ENCODE measurements around the gene CXorf66. TPM values are rescaled to one million over a fixed set of nuclear protein-coding genes. Genes with fewer than 3 reads are reported as not detected.

The CXorf66 gene
- polyA plus RNA-seq, 1 experiment, result not detected

DNA sequence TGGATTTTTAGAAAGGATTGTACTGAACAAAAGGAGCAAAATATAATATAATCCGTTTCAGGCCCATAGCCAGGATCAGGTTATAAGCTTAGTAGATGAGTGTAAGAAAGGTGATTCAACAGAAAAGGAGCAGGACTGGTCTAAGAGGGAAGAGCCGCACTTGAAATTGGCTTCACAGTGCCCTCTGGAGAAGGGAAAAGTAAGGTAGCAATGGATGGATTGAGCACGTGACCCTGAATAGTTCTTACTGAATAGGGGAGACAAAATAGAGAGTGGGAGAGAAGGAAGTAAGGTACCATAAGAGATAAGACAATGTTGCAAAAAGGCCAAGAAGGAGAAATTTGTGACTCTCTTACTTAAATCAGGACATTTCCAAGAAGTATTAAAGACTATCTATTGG lies 15.6 kb downstream of the CXorf66 start:
- Histone ChIP-seq H3K27me3 (ENCODE audit: control insufficient read depth, insufficient read depth, low read length) (no peaks in the 10 kb centered on the region), H3K36me3 (ENCODE audit: control insufficient read depth, insufficient read depth, low read length) (no peaks in the 10 kb centered on the region), H3K4me3 (ENCODE audit: low read depth, low read length) (no peak overlapping the region)
- ChIA-PET POLR2A (no interaction called here), CTCF (interaction anchor here (0.5 kb wide), 1 partner anchor 361 kb away, joined by 3 read pairs; no protein-coding TSS in a partner anchor)
- DNase-seq (ENCODE audit: low read depth), result no peak
- TF ChIP-seq, protein P1, sequence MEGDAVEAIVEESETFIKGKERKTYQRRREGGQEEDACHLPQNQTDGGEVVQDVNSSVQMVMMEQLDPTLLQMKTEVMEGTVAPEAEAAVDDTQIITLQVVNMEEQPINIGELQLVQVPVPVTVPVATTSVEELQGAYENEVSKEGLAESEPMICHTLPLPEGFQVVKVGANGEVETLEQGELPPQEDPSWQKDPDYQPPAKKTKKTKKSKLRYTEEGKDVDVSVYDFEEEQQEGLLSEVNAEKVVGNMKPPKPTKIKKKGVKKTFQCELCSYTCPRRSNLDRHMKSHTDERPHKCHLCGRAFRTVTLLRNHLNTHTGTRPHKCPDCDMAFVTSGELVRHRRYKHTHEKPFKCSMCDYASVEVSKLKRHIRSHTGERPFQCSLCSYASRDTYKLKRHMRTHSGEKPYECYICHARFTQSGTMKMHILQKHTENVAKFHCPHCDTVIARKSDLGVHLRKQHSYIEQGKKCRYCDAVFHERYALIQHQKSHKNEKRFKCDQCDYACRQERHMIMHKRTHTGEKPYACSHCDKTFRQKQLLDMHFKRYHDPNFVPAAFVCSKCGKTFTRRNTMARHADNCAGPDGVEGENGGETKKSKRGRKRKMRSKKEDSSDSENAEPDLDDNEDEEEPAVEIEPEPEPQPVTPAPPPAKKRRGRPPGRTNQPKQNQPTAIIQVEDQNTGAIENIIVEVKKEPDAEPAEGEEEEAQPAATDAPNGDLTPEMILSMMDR (IDR thresholded peaks at IDR 0.05; ENCODE audit: insufficient read depth, low read depth, low read length), result no peak

DNA sequence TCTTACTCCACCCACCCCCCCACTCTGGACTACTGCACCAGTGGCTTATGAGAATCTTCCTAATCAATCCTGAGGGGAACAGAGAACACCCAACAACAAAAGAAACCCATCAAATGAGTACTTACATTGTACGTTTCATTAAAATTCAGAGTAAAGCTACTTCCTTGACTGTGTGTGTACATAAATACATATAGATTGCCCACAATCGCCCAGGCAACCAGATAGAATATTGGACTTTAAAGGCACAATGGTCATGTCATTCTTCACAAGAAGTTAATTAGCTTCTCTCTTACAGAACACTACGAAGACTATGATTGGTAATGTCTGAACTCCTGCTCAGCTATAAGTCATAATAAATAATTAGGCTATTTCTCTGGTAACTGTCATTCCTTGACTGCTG lies 20.2 kb downstream of the CXorf66 start:
- ChIA-PET CTCF (no interaction called here), POLR2A (no interaction called here)
- H3K36me3 ChIP-seq (ENCODE audit: control insufficient read depth, insufficient read depth, low read length), result no peaks in the 10 kb centered on the region
- H3K27me3 ChIP-seq (ENCODE audit: control insufficient read depth, insufficient read depth, low read length), result no peaks in the 10 kb centered on the region
- no peak overlapping the region for H3K4me3 ChIP-seq (ENCODE audit: low read depth, low read length)
- DNase-seq (ENCODE audit: low read depth), result no peak
- TF ChIP-seq, protein P1 (IDR thresholded peaks at IDR 0.05; ENCODE audit: insufficient read depth, low read depth, low read length), result no peak

DNA sequence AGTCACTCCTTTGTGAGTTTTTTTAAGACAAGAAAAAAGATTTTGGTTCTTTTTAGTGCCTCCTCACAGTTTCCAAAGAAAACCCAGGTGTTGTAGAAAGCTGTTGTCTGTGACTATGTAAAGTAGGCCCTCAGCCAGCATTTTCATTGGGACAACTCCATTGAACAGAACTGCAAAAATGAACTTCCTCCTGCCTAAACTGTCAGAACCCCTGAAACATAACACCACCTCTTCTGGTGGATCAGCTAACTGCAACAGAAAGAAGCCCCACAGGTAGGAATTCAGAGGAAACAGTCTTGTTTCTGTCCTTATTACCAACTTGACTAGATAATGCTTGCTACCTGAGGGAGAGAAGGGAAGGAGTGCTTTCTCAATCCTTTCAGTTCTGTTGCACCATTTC lies 29.1 kb downstream of the CXorf66 start:
- H3K27me3 ChIP-seq (ENCODE audit: control insufficient read depth, insufficient read depth, low read length), result no peaks in the 10 kb centered on the region
- TF ChIP-seq, protein P1 (IDR thresholded peaks at IDR 0.05; ENCODE audit: insufficient read depth, low read depth, low read length), result no peak
- CTCF ChIA-PET, result no interaction called here
- no peaks in the 10 kb centered on the region for H3K36me3 ChIP-seq (ENCODE audit: control insufficient read depth, insufficient read depth, low read length)
- POLR2A ChIA-PET, result no interaction called here
- H3K4me3 ChIP-seq (ENCODE audit: low read depth, low read length), result no peak overlapping the region
- no peak for DNase-seq (ENCODE audit: low read depth)

DNA sequence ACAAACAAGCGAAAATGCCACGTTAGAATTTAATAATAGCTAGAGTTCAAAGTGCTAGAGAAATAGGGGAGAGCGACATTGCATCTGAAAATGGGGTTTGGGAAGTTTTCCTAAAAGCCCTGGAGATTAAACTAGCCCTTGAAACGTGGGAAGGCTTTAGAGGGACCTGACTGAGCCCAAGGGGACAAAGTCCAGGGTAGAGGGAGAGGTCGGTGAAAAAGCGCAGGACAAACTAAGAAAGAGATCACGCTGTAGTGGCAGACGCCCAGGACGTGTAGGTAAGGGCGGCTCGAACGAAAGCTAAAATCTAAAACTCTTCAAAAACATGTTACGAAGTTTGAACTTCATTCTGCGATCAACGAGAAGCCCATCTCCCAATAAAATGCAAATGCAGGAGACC lies 31.4 kb downstream of the CXorf66 start:
- no peak for DNase-seq (ENCODE audit: low read depth)
- CTCF ChIA-PET, result no interaction called here
- POLR2A ChIA-PET, result interaction anchor here (0.6 kb wide), 1 partner anchor 30 kb away, joined by 3 read pairs; no protein-coding TSS in a partner anchor
- TF ChIP-seq, protein P1 (IDR thresholded peaks at IDR 0.05; ENCODE audit: insufficient read depth, low read depth, low read length), result no peak
- no peaks in the 10 kb centered on the region for H3K36me3 ChIP-seq (ENCODE audit: control insufficient read depth, insufficient read depth, low read length)
- H3K4me3 ChIP-seq (ENCODE audit: low read depth, low read length), result peak overlapping the region; percentile 73
- H3K27me3 ChIP-seq (ENCODE audit: control insufficient read depth, insufficient read depth, low read length), result no peaks in the 10 kb centered on the region

DNA sequence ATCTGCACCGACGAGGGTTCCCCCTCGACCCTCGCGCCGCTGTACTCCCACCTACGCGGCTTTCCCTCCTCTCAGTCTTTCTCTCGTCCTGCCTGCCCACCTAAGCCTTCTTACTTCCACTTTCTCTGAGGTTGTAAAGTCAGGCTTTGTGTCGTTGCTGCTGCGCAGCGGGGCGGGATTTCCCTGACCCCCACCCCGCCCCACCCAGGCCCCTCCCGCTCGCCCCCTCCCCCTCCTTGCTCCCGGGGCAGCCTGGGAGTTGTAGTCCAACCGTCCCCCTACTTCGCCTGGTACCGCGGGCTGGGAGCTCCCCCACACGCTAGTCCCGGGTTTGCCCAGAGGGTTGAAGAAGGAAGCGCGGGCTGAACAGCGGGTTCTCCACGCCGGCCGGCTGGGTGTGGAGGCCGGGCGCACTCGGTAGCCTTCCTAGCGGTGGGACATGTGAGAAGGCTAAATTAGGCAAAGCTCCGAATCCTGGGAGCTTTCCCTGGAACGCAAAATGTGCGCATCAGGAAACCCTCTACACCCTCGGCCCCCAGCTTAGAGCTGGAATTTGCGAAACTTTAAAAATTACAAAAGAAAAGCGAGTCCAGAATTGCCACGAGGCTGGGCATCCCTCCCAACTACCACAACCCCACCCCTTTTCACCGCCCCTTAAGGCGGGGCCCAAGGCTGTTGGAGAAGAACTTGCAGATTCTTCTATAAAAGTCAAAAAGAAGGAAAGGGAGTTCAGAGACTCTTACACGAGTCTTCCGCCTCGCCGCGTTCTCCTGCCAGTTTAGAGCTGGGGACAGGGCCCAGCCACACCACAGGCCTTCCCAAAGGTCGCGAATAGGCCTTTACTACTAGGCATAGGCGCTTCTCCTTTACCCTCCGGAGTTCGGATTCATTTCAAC lies 32.2 kb downstream of the CXorf66 start, which contains the start of gene ATP11C:
Gene ATP11C, minus strand, starts transcription at position 153 of the 896 bp plus-strand sequence. CDS start 1,011 bp downstream, outside the sequence.
- POLR2A ChIA-PET, result interaction anchor here (0.6 kb wide), 1 partner anchor 31 kb away, joined by 3 read pairs; no protein-coding TSS in a partner anchor
- no peaks in the 10 kb centered on the region for H3K36me3 ChIP-seq (ENCODE audit: control insufficient read depth, insufficient read depth, low read length)
- DNase-seq (ENCODE audit: low read depth), result no peak
- CTCF ChIA-PET, result no interaction called here
- TF ChIP-seq, protein P1 (IDR thresholded peaks at IDR 0.05; ENCODE audit: insufficient read depth, low read depth, low read length), result no peak
- H3K27me3 ChIP-seq (ENCODE audit: control insufficient read depth, insufficient read depth, low read length), result no peaks in the 10 kb centered on the region
- peak within 1 kb of the TSS; percentile 73 for H3K4me3 ChIP-seq (ENCODE audit: low read depth, low read length)

Data from BJ (cell line).